Stomach (tissue), 9 donors: ENCODE data around the gene ZNRF3. TPM values are rescaled to one million over a fixed set of nuclear protein-coding genes. Genes with fewer than 3 reads are reported as not detected.

ENCODE experiments used
- DNase-seq, 2 donors: peaks; one replicate each; pipeline versions ENCODE4 v3.0.0 to v3.0.0-alpha.2; 2013 to 2019
- H3K27ac ChIP-seq, 5 donors: fragments of 200-600 bp in 4 of 5; sonication (generic) in 4 of 5; one replicate each; pipeline ENCODE4 v1.5.1; 2013 to 2019; ENCODE audit warnings: mild to moderate bottlenecking in 1 of 5, moderate library complexity in 1 of 5
- H3K27me3 ChIP-seq, 3 donors: fragments of 200-600 bp; sonication (generic); one replicate each; pipeline ENCODE4 v1.5.1; 2017 to 2019; ENCODE audit warnings: mixed run types in 1 of 3
- H3K36me3 ChIP-seq, 4 donors: fragments of 200-600 bp; sonication (generic); 1 replicate in 3 of 4; 2 replicates in 1 of 4; pipeline ENCODE4 v1.5.1; 2016 to 2019
- H3K4me1 ChIP-seq, 4 donors: fragments of 200-600 bp; sonication (generic); one replicate each; pipeline ENCODE4 v1.5.1; 2016 to 2019
- H3K4me3 ChIP-seq, 4 donors: fragments of 200-600 bp; sonication (generic) in 3 of 4; one replicate each; pipeline ENCODE4 v1.5.1; 2016 to 2019; ENCODE audit warnings: mild to moderate bottlenecking in 1 of 4
- H3K9me3 ChIP-seq, 4 donors: fragments of 200-600 bp; sonication (generic); one replicate each; pipeline ENCODE4 v1.5.1; 2016 to 2019
- CTCF ChIP-seq, 7 experiments: fragments of 450-650 bp in 4 of 7; fragments of 200-600 bp in 3 of 7; sonication (generic) in 3 of 7; IDR thresholded peaks; one replicate each; pipeline ENCODE4 v1.5.1; 2016 to 2019; ENCODE audit warnings: antibody characterized with exemption in 7 of 7, control low read depth in 2 of 7, mild to moderate bottlenecking in 1 of 7
- EP300 ChIP-seq: sonication (generic); formaldehyde crosslinking; IDR thresholded peaks from one replicate; pipeline ENCODE4 v1.6.1; 2017; ENCODE audit warnings: antibody characterized with exemption
- POLR2A ChIP-seq, 4 donors: fragments of 450-650 bp; IDR thresholded peaks; one replicate each; pipeline ENCODE4 v1.6.1; 2016; ENCODE audit warnings: antibody characterized with exemption in 4 of 4, control low read depth in 2 of 4, mild to moderate bottlenecking in 1 of 4, moderate library complexity in 1 of 4
- POLR2AphosphoS5 ChIP-seq, 3 donors: sonication (generic); formaldehyde crosslinking; IDR thresholded peaks; one replicate each; pipeline ENCODE4 v1.6.1; 2016; ENCODE audit warnings: antibody characterized with exemption in 3 of 3
- WGBS, 5 donors: extraction: QIAGEN DNeasy Blood & Tissue Kit in 3 of 5; methylation state at CpG; one replicate each; pipeline versions ENCODE4 v1.1.5 to v1.1.7; 2013 to 2018; 5-methylcytosine and 5-hydroxymethylcytosine counted together
- intact Hi-C: fragments of 100-400 bp; cut with DNase I; formaldehyde crosslinking; loops from one replicate; pipeline ENCODE4 v1.15.1; 2023; ENCODE audit warnings: low total_unique reads
- polyA plus RNA-seq, 3 donors: library from polyadenylated mRNA; stranded (reverse); fragments of 200-250 nt; gene quantifications; one replicate each; pipeline ENCODE4 v1.2.3, GENCODE V29; 2013
- total RNA-seq, 5 donors: library from RNA; depleted of rRNA; stranded (reverse); fragments of >200 nt; gene quantifications; one replicate each; pipeline versions ENCODE4 v1.1.0 to v1.2.3, GENCODE V29; 2014 to 2016
- donor health status: healthy with polysubstance abuse.
- donor health status: Bipolar disorder and iron deficiency.
- donor health status: healthy.

ZNRF3 gene
- total and polyA plus RNA-seq, 8 donors: 1.4 to 52.7 (median 3.6) TPM

DNA sequence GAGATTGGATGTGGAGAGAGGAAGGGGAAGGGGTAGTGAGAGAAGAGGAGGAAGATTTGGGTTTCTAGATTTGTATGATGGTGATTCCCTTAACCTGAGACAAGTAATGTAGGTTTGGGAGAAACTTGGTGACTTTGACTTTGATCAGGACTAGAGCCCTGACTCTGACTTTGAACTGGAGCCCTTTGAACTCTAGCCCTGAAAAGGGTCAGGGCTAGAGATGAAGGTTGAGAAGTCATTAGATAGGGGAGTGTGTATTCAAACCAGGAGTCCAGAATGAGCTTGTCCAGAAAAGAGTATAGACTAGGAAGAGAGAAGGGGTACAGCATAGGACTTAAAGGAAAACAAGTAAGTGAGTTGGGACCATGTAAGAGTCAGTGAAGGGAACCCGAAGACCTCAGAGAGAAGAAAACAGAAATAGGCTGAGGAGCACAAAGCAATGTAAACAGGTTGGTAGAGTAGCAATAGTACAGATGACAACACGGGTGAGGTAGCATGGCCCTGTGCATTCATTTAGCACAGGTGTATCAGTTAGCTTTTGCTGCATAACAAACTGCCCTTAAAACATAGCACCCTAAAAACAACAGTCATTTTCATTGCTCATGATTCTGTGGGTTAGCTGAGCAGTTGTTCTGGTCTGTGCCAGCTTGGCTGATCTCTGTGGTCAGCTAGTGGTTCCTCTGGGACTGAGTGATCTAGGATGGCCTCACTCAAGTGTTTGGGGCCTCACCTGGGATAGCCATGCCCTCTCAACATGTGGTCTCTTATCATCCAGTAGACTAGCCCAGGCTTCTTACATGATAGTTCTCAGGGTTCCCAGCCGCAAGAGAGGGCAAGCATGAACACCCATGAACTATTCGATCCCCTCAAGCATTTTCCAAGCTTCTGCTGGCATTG, 135.2 kb downstream of the ZNRF3 start:
- DNase-seq: no peak
- Histone ChIP-seq H3K4me3 (no peak overlapping the region), H3K27me3 (no peaks in the 10 kb centered on the region), H3K27ac (peak overlapping the region in 1 of 5 donors; percentile 11), H3K36me3 (no peaks in the 10 kb centered on the region), H3K4me1 (peaks cover 5 to 42% (median 16%) of the 10 kb centered on the region in 4 donors), H3K9me3 (no peaks in the 10 kb centered on the region)
- intact Hi-C loops: no loop called here
- 89 to 98% (median 96%) methylated on average over 4 of the region's 4 CpGs for WGBS, 5 donors
- TF ChIP-seq POLR2AphosphoS5 (IDR thresholded peaks at IDR 0.05) (no peak), EP300 (no peak), POLR2A (IDR thresholded peaks at IDR 0.05) (no peak), CTCF (IDR thresholded peaks at IDR 0.05) (no peak)

GRCh38 chr22:29022101-29022817, 138.9 kb downstream of the ZNRF3 start:
- H3K9me3 ChIP-seq: no peaks in the 10 kb centered on the region
- no peaks in the 10 kb centered on the region for H3K36me3 ChIP-seq
- H3K4me1 ChIP-seq: peaks cover 0 to 22% (median 13%) of the 10 kb centered on the region in 4 donors
- 67 to 77% (median 69%) methylated on average over 6 of the region's 6 CpGs for WGBS, 5 donors
- H3K27ac ChIP-seq: peak overlapping the region in 1 of 5 donors; percentile 22
- H3K27me3 ChIP-seq: no peaks in the 10 kb centered on the region
- TF ChIP-seq EP300 (no peak), POLR2A (IDR thresholded peaks at IDR 0.05) (no peak), POLR2AphosphoS5 (IDR thresholded peaks at IDR 0.05) (no peak), CTCF (IDR thresholded peaks at IDR 0.05) (no peak)
- DNase-seq: no peak
- no peak overlapping the region for H3K4me3 ChIP-seq
- intact Hi-C loops: no loop called here

- intact Hi-C loops: no loop called here
- no peaks in the 10 kb centered on the region for H3K27me3 ChIP-seq
- no peak for TF ChIP-seq CTCF (IDR thresholded peaks at IDR 0.05)
- TF ChIP-seq POLR2AphosphoS5 (IDR thresholded peaks at IDR 0.05): no peak
- no peak for TF ChIP-seq EP300
- no peak for TF ChIP-seq POLR2A (IDR thresholded peaks at IDR 0.05)
- H3K36me3 ChIP-seq: no peaks in the 10 kb centered on the region
- H3K4me3 ChIP-seq: no peak overlapping the region
- H3K4me1 ChIP-seq: peaks cover 0 to 28% (median 14%) of the 10 kb centered on the region in 4 donors
- 50 to 65% (median 57%) methylated on average over 2 to 3 of the region's 3 CpGs for WGBS, 5 donors
- H3K27ac ChIP-seq: peak overlapping the region in 2 of 5 donors; percentile 6 to 12
- no peaks in the 10 kb centered on the region for H3K9me3 ChIP-seq
- DNase-seq: no peak
Observed at GRCh38 chr22:29023172-29023796, 139.9 kb downstream of the ZNRF3 start.

DNA sequence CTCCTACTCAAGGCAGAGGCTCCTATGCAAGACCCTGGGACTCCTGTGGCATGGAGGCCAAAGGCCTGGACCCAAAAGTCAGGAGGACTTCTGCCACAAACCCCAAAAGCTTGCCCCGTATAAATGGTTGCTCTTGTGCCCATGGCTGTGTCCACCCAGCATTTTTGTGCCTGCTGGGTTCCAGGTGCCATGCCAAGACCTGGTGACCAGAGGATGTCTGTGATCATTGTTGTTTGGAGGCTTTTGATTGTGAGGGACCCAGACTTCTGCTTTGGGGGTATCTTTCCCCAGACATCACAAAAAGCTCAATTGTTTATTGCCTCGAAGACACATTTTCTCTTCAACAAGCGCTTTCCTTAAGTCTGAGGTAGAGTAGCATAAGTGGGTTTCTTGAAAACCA, 143.2 kb downstream of the ZNRF3 start:
- intact Hi-C loops: no loop called here
- H3K9me3 ChIP-seq: no peaks in the 10 kb centered on the region
- H3K27ac ChIP-seq: no peak overlapping the region
- peaks cover 24 to 58% (median 41%) of the 10 kb centered on the region in 4 donors for H3K4me1 ChIP-seq
- DNase-seq: no peak
- WGBS, 5 donors: 94 to 98% (median 97%) methylated on average over 3 of the region's 3 CpGs
- TF ChIP-seq EP300: no peak
- TF ChIP-seq POLR2A (IDR thresholded peaks at IDR 0.05): no peak
- TF ChIP-seq POLR2AphosphoS5 (IDR thresholded peaks at IDR 0.05): no peak
- no peak for TF ChIP-seq CTCF (IDR thresholded peaks at IDR 0.05)
- no peaks in the 10 kb centered on the region for H3K36me3 ChIP-seq
- peaks cover 0 to 14% (median 0%) of the 10 kb centered on the region in 3 donors for H3K27me3 ChIP-seq
- H3K4me3 ChIP-seq: no peak overlapping the region
